ENCODE results near the gene PANK1. TPM values are rescaled to one million over a fixed set of nuclear protein-coding genes. Genes with fewer than 3 reads are reported as not detected.

The PANK1 gene
- total RNA-seq (6.3 and 6.9 TPM in 2 replicates), polyA plus RNA-seq (1.6 and 2.0 TPM in 2 replicates), polyA minus RNA-seq (6.2 and 6.9 TPM in 2 replicates), Bru-seq, nascent RNA (percentile 52 among the genes with signal in this experiment), BruChase-seq, experiment 1, labeled RNA remaining after a 6-hour chase (percentile 45 among the genes with signal in this experiment), BruChase-seq, experiment 2, labeled RNA remaining after a 2-hour chase (percentile 49 among the genes with signal in this experiment)
- polyA plus RNA-seq (2011; cell fraction: cytosol; rRNA removed), result 2.6 and 2.7 TPM in 2 replicates
- 1.3 and 2.9 TPM in 2 replicates for polyA plus RNA-seq (2011; cell fraction: nucleus; rRNA removed)
- polyA plus RNA-seq (2012), result 2.0 and 2.5 TPM in 2 replicates
- 6.3 TPM for polyA minus RNA-seq (2011; cell fraction: cytosol; rRNA and poly(A)+ RNA removed)
- polyA minus RNA-seq (2011; cell fraction: nucleus; rRNA and poly(A)+ RNA removed), result 2.4 and 3.5 TPM in 2 replicates
- long read RNA-seq, full-length matches to known transcripts, result 8 of 16 reads
- long read RNA-seq, partial matches to known transcripts, result 1 of 16 reads
- long read RNA-seq, other reads (novel, unspliced or antisense), result 7 of 16 reads

GRCh38 chr10:89644967-89645741 is at the start of gene PANK1:
Gene PANK1 (minus strand): TSS chr10:89645242. CDS start chr10:89644891, 351 bp downstream.
- Histone ChIP-seq H2AFZ (ENCODE audit: low read depth, low read length) (peak within 1 kb of the TSS; percentile 58), H3K4me3 (replicated peaks in 1 of 3; ENCODE audit: insufficient read depth in 1 of 3, low read depth in 1 of 3, low read length in 3 of 3) (peak within 1 kb of the TSS; percentile 23 to 62 (median 61)), H3K9me3 (replicated peaks; ENCODE audit: control insufficient read depth, insufficient read depth, low read length) (no peaks in the 10 kb centered on the region), H3K4me1 (ENCODE audit: control insufficient read depth, extremely low read depth, insufficient read depth, low read length) (peaks cover 12% of the 10 kb centered on the region), H3K27me3 (ENCODE audit: control insufficient read depth in 2 of 2, insufficient read depth in 2 of 2, low read length in 2 of 2) (peaks cover 0 to under 1% of the 10 kb centered on the region in 2 experiments), H3K27ac (ENCODE audit: insufficient read depth, low read depth, low read length) (peak within 1 kb of the TSS; percentile 2), H3K9me1 (replicated peaks; ENCODE audit: control insufficient read depth, extremely low read depth, insufficient read depth, low read length) (no peaks in the 10 kb centered on the region), H3K36me3 (ENCODE audit: control insufficient read depth in 2 of 2, extremely low read depth in 1 of 2, insufficient read depth in 2 of 2, low read length in 2 of 2) (no peaks in the 10 kb centered on the region), H3K79me2 (ENCODE audit: control insufficient read depth, insufficient read depth, low read length) (peaks cover 8% of the 10 kb centered on the region), H4K20me1 (replicated peaks; ENCODE audit: control insufficient read depth, extremely low read depth, insufficient read depth, low read length) (no peaks in the 10 kb centered on the region), H3K9ac (replicated peaks; ENCODE audit: extremely low read depth, insufficient read depth, low read length) (peak within 1 kb of the TSS; percentile 51), H3K4me2 (ENCODE audit: insufficient read depth, low read length) (peak within 1 kb of the TSS; percentile 87)
- FAIRE-seq (peak; percentile 89), DNase-seq (ENCODE audit: low read depth, low spot score) (peak; percentile 83)
- ChIA-PET POLR2A (no interaction called here), CTCF (interaction anchor here (1.9 kb wide), 1 partner anchor 56 kb away, joined by 8 read pairs; the partner anchor contains the start of gene KIF20B)
- TF ChIP-seq POLR2A (IDR thresholded peaks at IDR 0.05; ENCODE audit: low read depth, low read length) (peak; percentile 56), EZH2 (IDR thresholded peaks at IDR 0.05; ENCODE audit: borderline replicate concordance, low read depth, low read length, severe bottlenecking) (no peak)
- intact Hi-C loops (cut with micrococcal nuclease), result loop anchor here (1.0 to 5.0 kb wide), 3 partner anchors 56 to 230 kb away; partner anchors contain the start of genes IFIT5 and KIF20B
- BruUV-seq (replicated peaks), result no TSS peak
- dilution Hi-C loops (cut with MboI; ENCODE audit: extremely low pct_ligation_motif_present, low sequenced_read_pairs), result no loop called here

- Histone ChIP-seq H3K4me1 (ENCODE audit: control insufficient read depth, extremely low read depth, insufficient read depth, low read length) (no peaks in the 10 kb centered on the region), H3K9ac (replicated peaks; ENCODE audit: extremely low read depth, insufficient read depth, low read length) (no peak overlapping the region), H3K36me3 (ENCODE audit: control insufficient read depth in 2 of 2, extremely low read depth in 1 of 2, insufficient read depth in 2 of 2, low read length in 2 of 2) (no peaks in the 10 kb centered on the region), H3K4me2 (ENCODE audit: insufficient read depth, low read length) (no peak overlapping the region), H3K9me1 (replicated peaks; ENCODE audit: control insufficient read depth, extremely low read depth, insufficient read depth, low read length) (no peaks in the 10 kb centered on the region), H3K27me3 (ENCODE audit: control insufficient read depth in 2 of 2, insufficient read depth in 2 of 2, low read length in 2 of 2) (no peaks in the 10 kb centered on the region), H3K4me3 (replicated peaks in 1 of 3; ENCODE audit: insufficient read depth in 1 of 3, low read depth in 1 of 3, low read length in 3 of 3) (no peak overlapping the region), H4K20me1 (replicated peaks; ENCODE audit: control insufficient read depth, extremely low read depth, insufficient read depth, low read length) (no peaks in the 10 kb centered on the region), H3K27ac (ENCODE audit: insufficient read depth, low read depth, low read length) (no peak overlapping the region), H3K9me3 (replicated peaks; ENCODE audit: control insufficient read depth, insufficient read depth, low read length) (no peaks in the 10 kb centered on the region), H3K79me2 (ENCODE audit: control insufficient read depth, insufficient read depth, low read length) (no peaks in the 10 kb centered on the region), H2AFZ (ENCODE audit: low read depth, low read length) (no peak overlapping the region)
- no peak for DNase-seq (ENCODE audit: low read depth, low spot score)
- CTCF ChIA-PET, result no interaction called here
- TF ChIP-seq GATA2 (IDR thresholded peaks at IDR 0.05; ENCODE audit: insufficient read depth, insufficient read length, low read depth, low read length) (no peak), FOS (IDR thresholded peaks at IDR 0.05; ENCODE audit: borderline replicate concordance, insufficient read depth, low read length) (no peak), POLR2A (IDR thresholded peaks at IDR 0.05; ENCODE audit: low read depth, low read length) (no peak), CTCF (IDR thresholded peaks at IDR 0.05; ENCODE audit: extremely low read depth in 1 of 2, insufficient read depth in 1 of 2, low read depth in 1 of 2, low read length in 2 of 2) (no peak), MYC (IDR thresholded peaks at IDR 0.05; ENCODE audit: low read depth, low read length) (no peak), EZH2 (IDR thresholded peaks at IDR 0.05; ENCODE audit: borderline replicate concordance, low read depth, low read length, severe bottlenecking) (no peak), MAX (IDR thresholded peaks at IDR 0.05; ENCODE audit: insufficient read depth, insufficient read length) (no peak), POLR2AphosphoS5 (IDR thresholded peaks at IDR 0.05; ENCODE audit: insufficient read depth, low read depth, low read length) (no peak), JUN (IDR thresholded peaks at IDR 0.05; ENCODE audit: borderline replicate concordance, insufficient read depth, insufficient read length, low read depth) (no peak)
- no peak for FAIRE-seq
- BruUV-seq (replicated peaks), result no TSS peak
- POLR2A ChIA-PET, result no interaction called here
- dilution Hi-C loops (cut with MboI; ENCODE audit: extremely low pct_ligation_motif_present, low sequenced_read_pairs) (no loop called here), intact Hi-C loops (cut with micrococcal nuclease) (no loop called here)
These were observed 48.1 kb upstream of the PANK1 start for GRCh38 chr10:89693176-89693575.

Measured in endothelial cell of umbilical vein (primary cell).